Liver (tissue), 9 donors: ENCODE results near the gene CCDC116. TPM values are rescaled to one million over a fixed set of nuclear protein-coding genes. Genes with fewer than 3 reads are reported as not detected.

Experiments
- DNase-seq: peaks from one replicate; pipeline ENCODE4 v3.0.0-alpha.2; 2017; ENCODE audit warnings: low spot score
- H3K27ac ChIP-seq, 2 donors: one replicate each; pipeline ENCODE4 v1.7.0; 2013; ENCODE audit warnings: inconsistent platforms in 2 of 2, low read length in 2 of 2, control low read depth in 1 of 2, low read depth in 1 of 2, mild to moderate bottlenecking in 1 of 2
- H3K27me3 ChIP-seq, 4 donors: one replicate each; pipeline versions ENCODE4 v1.6.1 to v1.7.0; 2013; ENCODE audit warnings: low read length in 3 of 4, inconsistent platforms in 1 of 4, mild to moderate bottlenecking in 1 of 4, moderate library complexity in 1 of 4; ENCODE audit not compliant: control insufficient read depth in 4 of 4, insufficient read depth in 4 of 4
- H3K36me3 ChIP-seq, 4 donors: one replicate each; pipeline versions ENCODE4 v1.6.1 to v1.7.0; 2013; ENCODE audit warnings: low read length in 3 of 4, mild to moderate bottlenecking in 3 of 4, low read depth in 1 of 4, moderate library complexity in 1 of 4; ENCODE audit not compliant: control insufficient read depth in 4 of 4, insufficient read depth in 3 of 4
- H3K4me1 ChIP-seq, 4 donors: one replicate each; pipeline versions ENCODE4 v1.6.1 to v1.7.0; 2013; ENCODE audit warnings: low read length in 3 of 4, mild to moderate bottlenecking in 3 of 4, moderate library complexity in 1 of 4; ENCODE audit not compliant: control insufficient read depth in 4 of 4, insufficient read depth in 4 of 4
- H3K4me3 ChIP-seq, 3 donors: one replicate each; pipeline versions ENCODE4 v1.6.1 to v1.7.0; 2013; ENCODE audit warnings: low read length in 3 of 3, control low read depth in 1 of 3, low read depth in 1 of 3, mild to moderate bottlenecking in 1 of 3
- H3K9ac ChIP-seq, 2 donors: one replicate each; pipeline ENCODE4 v1.7.0; 2013; ENCODE audit warnings: low read length in 2 of 2, mild to moderate bottlenecking in 2 of 2, moderate library complexity in 2 of 2, control low read depth in 1 of 2, low read depth in 1 of 2
- H3K9me3 ChIP-seq, 4 donors: one replicate each; pipeline versions ENCODE4 v1.6.1 to v1.7.0; 2013; ENCODE audit warnings: low read length in 3 of 4; ENCODE audit not compliant: control insufficient read depth in 4 of 4
- CTCF ChIP-seq: fragments of 150-350 bp; IDR thresholded peaks from 2 replicates; pipeline ENCODE4 v1.5.1; 2017; ENCODE audit warnings: improper control_type of control experiment, low read depth, low read length; ENCODE audit not compliant: missing input control
- EGR1 ChIP-seq, 2 donors: IDR thresholded peaks; 2 replicates each; pipeline ENCODE4 v1.6.1; 2016 to 2018; ENCODE audit warnings: antibody characterized with exemption in 2 of 2, low read depth in 2 of 2
- FOXA2 ChIP-seq: IDR thresholded peaks from 2 replicates; pipeline ENCODE4 v1.6.1; 2016; ENCODE audit warnings: antibody characterized with exemption
- GABPA ChIP-seq, 2 donors: IDR thresholded peaks in 1 of 2; conservative IDR thresholded peaks in 1 of 2; 2 replicates each; pipeline ENCODE4 v1.6.1; 2016; ENCODE audit warnings: antibody characterized with exemption in 2 of 2, mild to moderate bottlenecking in 1 of 2, moderate library complexity in 1 of 2
- HNF4A ChIP-seq, 2 donors: conservative IDR thresholded peaks; 2 replicates each; pipeline ENCODE4 v1.6.1; 2016; ENCODE audit warnings: antibody characterized with exemption in 2 of 2, mild to moderate bottlenecking in 2 of 2
- MAX ChIP-seq: IDR thresholded peaks from 2 replicates; pipeline ENCODE4 v1.6.1; 2016; ENCODE audit warnings: antibody characterized with exemption
- NR2F2 ChIP-seq: IDR thresholded peaks from 2 replicates; pipeline ENCODE4 v1.6.1; 2016; ENCODE audit warnings: antibody characterized with exemption
- REST ChIP-seq: IDR thresholded peaks from 2 replicates; pipeline ENCODE4 v1.6.1; 2016; ENCODE audit warnings: antibody characterized with exemption, mild to moderate bottlenecking
- SP1 ChIP-seq: IDR thresholded peaks from 2 replicates; pipeline ENCODE4 v1.6.1; 2018; ENCODE audit warnings: antibody characterized with exemption, mild to moderate bottlenecking
- ZBTB33 ChIP-seq: IDR thresholded peaks from 2 replicates; pipeline ENCODE4 v1.6.1; 2016; ENCODE audit warnings: antibody characterized with exemption
- WGBS: extraction: QIAGEN DNeasy Blood & Tissue Kit; methylation state at CpG from one replicate; pipeline ENCODE4 v1.1.7; 2013; 5-methylcytosine and 5-hydroxymethylcytosine counted together
- polyA plus RNA-seq, 2 donors: library from polyadenylated mRNA; stranded (reverse) in 1 of 2; unstranded in 1 of 2; fragments of 200-250 nt in 1 of 2; fragments of >200 nt in 1 of 2; fragmentation: Nextera tagmentation in 1 of 2; extraction: Ambion mirVana in 1 of 2; gene quantifications; one replicate each; pipeline versions ENCODE4 v1.2.1 to v1.2.3, GENCODE V29; 2013 to 2015
- total RNA-seq, 2 donors: library from RNA; depleted of rRNA; stranded (reverse); fragments of >200 nt; gene quantifications; one replicate each; pipeline ENCODE4 v1.2.3, GENCODE V29; 2014
- donor health status: healthy.
- donor health status: healthy.
- donor health status: healthy.
- donor health status: healthy.
- donor health status: healthy.

Gene CCDC116
- total and polyA plus RNA-seq, 4 donors: 0.05 to 0.08 (median 0.05) TPM; not detected in 1

- Histone ChIP-seq H3K4me1 (peaks cover 0 to 13% (median 4%) of the 10 kb centered on the region in 4 donors), H3K4me3 (no peak overlapping the region), H3K9me3 (no peaks in the 10 kb centered on the region), H3K27ac (no peak overlapping the region), H3K27me3 (no peaks in the 10 kb centered on the region), H3K36me3 (no peaks in the 10 kb centered on the region), H3K9ac (no peak overlapping the region)
- no peak for DNase-seq
- 82% methylated on average over 7 of the region's 7 CpGs for WGBS
- TF ChIP-seq CTCF: no peak
- TF ChIP-seq MAX: no peak
These were observed 28.3 kb downstream of the CCDC116 start for GRCh38 chr22:21660904-21661303.

- Histone ChIP-seq H3K27me3 (no peaks in the 10 kb centered on the region), H3K36me3 (no peaks in the 10 kb centered on the region), H3K4me3 (no peak overlapping the region), H3K9me3 (no peaks in the 10 kb centered on the region), H3K9ac (no peak overlapping the region), H3K27ac (no peak overlapping the region), H3K4me1 (peaks cover 0 to 16% (median 4%) of the 10 kb centered on the region in 4 donors)
- TF ChIP-seq MAX: no peak
- TF ChIP-seq EGR1 (IDR thresholded peaks at IDR 0.05; ENCODE audit: low read depth in 2 of 2): no peak
- no peak for TF ChIP-seq REST
- no peak for TF ChIP-seq GABPA (IDR thresholded peaks at IDR 0.05 in 1 of 2, conservative IDR thresholded peaks at IDR 0.05 in 1 of 2)
- no peak for TF ChIP-seq HNF4A (conservative IDR thresholded peaks at IDR 0.05)
- TF ChIP-seq FOXA2: no peak
- no peak for TF ChIP-seq NR2F2
- no peak for TF ChIP-seq SP1
- no peak for TF ChIP-seq ZBTB33
- WGBS: 96% methylated on average over 5 of the region's 5 CpGs
- no peak for DNase-seq
These were observed 29.4 kb downstream of the CCDC116 start for GRCh38 chr22:21661991-21662390.
